Measurements from ENCODE around the gene MOAP1.
"Not testable (repeated sequence)": the region's sequence is repeated elsewhere in the genome, so short reads cannot be mapped to it uniquely, and the experiment has no call there.

- TF ChIP-seq, protein P1, sequence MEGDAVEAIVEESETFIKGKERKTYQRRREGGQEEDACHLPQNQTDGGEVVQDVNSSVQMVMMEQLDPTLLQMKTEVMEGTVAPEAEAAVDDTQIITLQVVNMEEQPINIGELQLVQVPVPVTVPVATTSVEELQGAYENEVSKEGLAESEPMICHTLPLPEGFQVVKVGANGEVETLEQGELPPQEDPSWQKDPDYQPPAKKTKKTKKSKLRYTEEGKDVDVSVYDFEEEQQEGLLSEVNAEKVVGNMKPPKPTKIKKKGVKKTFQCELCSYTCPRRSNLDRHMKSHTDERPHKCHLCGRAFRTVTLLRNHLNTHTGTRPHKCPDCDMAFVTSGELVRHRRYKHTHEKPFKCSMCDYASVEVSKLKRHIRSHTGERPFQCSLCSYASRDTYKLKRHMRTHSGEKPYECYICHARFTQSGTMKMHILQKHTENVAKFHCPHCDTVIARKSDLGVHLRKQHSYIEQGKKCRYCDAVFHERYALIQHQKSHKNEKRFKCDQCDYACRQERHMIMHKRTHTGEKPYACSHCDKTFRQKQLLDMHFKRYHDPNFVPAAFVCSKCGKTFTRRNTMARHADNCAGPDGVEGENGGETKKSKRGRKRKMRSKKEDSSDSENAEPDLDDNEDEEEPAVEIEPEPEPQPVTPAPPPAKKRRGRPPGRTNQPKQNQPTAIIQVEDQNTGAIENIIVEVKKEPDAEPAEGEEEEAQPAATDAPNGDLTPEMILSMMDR (IDR thresholded peaks at IDR 0.05) = not testable (repeated sequence)
- TF ChIP-seq POLR2A (IDR thresholded peaks at IDR 0.05) = not testable (repeated sequence)
Measured at GRCh38 chr14:93233078-93233477, 48.4 kb upstream of the MOAP1 start.
